Measurements from ENCODE around the gene TOR4A.

The TOR4A gene

DNA sequence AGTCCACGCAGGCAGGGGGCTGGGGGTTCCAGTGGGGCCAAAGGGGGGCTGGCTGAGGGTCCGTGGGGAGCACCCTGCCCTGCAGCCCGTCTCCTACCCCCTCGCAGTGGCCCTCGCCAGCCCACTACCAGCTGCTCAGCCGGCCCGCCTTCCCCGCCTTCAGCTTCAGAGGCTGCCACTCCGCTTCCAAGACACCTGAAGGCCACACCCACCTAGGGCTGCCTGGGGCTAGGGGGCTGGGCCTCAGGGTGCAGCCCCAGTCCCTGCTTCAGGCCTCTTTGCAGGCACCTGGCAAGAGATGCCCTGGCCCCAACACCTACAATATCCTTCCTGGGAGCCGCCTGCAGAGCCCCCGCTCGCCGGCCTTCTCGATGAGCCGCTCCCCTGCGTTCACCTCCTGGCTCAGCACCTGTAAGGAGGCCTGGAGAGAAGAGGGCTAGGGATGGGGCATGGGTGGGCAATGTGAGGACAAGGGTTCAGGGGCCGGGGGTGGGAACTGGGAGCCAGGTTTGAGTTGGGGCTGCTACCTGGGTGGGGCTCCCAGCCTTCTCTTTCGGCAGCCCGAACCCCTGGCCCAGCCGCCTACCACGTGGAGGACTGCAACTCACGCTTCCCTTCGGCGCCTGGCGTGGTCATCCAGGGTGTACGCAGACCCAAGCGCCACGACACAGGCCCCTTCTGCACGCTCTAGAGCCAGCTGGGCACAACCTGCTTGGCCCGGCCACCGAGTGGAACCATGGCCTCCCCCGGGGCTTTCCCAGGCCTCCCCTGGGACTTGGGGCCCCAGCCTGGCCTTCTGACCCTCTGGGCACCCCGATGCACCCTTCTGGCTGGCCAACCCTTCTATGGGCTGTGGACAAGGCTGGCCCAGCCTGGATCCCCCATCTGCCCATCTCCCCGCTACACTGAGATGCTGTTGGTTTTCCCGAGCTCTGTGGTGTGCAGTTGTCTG, 24.7 kb upstream of the TOR4A start:
- peak; percentile 55 for DNase-seq
- Histone ChIP-seq H3K36me3 (peaks cover 3% of the 10 kb centered on the region; the same call in 1 of the 2 replicates), H3K4me3 (ENCODE audit: low read depth, low read length) (no peak overlapping the region), H3K27me3 (ENCODE audit: insufficient read depth, low read depth, severe bottlenecking) (no peaks in the 10 kb centered on the region), H3K9me3 (ENCODE audit: severe bottlenecking) (no peaks in the 10 kb centered on the region), H3K27ac (no peak overlapping the region)
- TF ChIP-seq, protein P1, sequence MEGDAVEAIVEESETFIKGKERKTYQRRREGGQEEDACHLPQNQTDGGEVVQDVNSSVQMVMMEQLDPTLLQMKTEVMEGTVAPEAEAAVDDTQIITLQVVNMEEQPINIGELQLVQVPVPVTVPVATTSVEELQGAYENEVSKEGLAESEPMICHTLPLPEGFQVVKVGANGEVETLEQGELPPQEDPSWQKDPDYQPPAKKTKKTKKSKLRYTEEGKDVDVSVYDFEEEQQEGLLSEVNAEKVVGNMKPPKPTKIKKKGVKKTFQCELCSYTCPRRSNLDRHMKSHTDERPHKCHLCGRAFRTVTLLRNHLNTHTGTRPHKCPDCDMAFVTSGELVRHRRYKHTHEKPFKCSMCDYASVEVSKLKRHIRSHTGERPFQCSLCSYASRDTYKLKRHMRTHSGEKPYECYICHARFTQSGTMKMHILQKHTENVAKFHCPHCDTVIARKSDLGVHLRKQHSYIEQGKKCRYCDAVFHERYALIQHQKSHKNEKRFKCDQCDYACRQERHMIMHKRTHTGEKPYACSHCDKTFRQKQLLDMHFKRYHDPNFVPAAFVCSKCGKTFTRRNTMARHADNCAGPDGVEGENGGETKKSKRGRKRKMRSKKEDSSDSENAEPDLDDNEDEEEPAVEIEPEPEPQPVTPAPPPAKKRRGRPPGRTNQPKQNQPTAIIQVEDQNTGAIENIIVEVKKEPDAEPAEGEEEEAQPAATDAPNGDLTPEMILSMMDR (IDR thresholded peaks at IDR 0.05; ENCODE audit: low read depth, low read length): no peak

DNA sequence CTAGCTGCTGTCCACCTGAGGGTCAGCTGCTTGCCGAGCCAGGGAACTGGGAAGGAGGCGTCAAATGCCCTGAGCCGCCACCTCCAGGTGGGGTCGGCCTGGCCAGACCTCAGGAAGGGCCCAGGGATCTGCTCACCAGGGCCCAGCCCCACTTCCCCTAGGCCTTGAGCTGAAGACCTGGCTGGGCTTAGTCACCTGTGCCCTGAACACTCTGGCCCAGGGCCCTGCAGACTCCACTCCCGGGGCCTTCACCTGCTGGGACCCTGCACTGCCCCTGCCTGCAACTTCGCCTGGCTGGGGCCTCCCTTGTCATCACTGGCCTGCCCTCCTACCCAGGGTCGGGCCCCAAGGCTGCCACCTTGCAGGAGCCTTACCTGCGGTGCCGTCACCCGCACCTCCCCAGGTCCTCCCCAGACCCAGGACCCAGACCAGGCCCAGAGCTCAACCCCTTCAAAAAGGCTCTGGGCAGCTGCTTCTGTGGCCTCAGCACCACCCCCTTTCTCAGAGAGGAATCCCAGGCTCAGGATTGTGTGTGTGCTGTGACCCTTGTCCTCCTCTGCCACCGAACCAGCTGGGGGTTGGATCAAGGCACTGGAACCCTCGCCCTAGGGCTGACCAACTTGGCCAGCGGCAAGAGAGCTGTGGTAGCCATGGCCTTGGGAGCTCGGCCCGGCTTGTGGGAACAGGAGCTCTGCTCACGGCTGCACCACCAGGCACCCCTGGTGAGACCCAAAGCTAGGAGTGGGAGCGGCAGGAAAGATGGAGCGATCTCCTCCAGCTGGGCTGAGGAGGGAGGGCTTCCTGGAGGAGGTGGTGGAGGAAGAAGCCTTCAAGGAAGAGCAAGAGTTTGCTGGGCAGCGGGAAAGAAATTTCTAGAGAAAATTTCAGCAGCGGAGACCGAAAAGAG, 23.6 kb upstream of the TOR4A start:
- H3K27ac ChIP-seq: peak overlapping the region; percentile 88
- H3K4me3 ChIP-seq (ENCODE audit: low read depth, low read length): peak overlapping the region; percentile 65
- TF ChIP-seq, protein P1 (IDR thresholded peaks at IDR 0.05; ENCODE audit: low read depth, low read length): no peak
- no peak for DNase-seq
- H3K27me3 ChIP-seq (ENCODE audit: insufficient read depth, low read depth, severe bottlenecking): no peaks in the 10 kb centered on the region
- no peaks in the 10 kb centered on the region for H3K9me3 ChIP-seq (ENCODE audit: severe bottlenecking)
- peaks cover 3% of the 10 kb centered on the region; the same call in 1 of the 2 replicates for H3K36me3 ChIP-seq

DNA sequence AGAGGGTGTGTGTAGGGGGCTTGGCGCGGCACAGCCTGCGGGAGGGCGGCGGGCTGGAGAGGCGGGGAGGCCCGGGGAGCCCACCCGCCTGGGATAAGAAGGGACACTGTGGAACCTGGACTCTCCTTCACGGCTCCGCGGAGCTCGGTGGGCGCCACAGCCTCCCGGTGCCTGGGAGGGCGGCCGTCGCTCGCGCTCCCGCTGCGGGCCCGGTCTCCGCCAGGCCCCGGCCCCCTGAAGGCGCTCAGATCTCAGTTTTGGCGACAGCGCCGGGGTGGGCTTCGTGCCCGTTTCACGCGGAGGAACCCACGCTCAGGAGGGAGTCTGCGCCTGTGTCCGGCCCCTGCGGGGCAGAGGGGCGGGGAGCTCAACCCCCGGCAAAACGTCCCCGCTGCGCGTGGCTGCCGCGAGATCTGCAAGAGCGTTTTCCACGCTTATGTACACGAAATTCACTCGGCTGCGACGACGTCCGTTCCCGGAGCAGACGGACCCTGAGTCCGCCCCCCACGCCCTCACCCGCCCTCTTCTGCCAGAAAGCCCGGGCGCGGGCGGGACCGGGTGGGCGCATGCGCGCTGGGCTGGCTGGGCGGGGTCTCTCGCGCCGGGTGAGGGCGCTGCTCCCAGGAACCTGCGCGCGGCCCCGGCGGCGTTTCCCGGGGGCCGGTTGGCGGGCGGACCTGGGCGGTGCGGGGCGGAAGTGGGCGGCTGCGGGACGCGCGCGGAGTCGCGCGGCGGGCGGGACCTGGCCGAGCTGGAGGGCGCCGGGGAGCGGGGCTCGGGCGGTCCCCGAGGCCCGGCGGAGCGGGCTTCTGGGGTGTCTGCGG, 22.7 kb upstream of the TOR4A start, which contains the start of gene NELFB:
NELFB (plus strand) TSS at position 704 of the 824 bp plus-strand sequence.
- no peaks in the 10 kb centered on the region for H3K27me3 ChIP-seq (ENCODE audit: insufficient read depth, low read depth, severe bottlenecking)
- peak within 1 kb of the TSS; percentile 76 for H3K4me3 ChIP-seq (ENCODE audit: low read depth, low read length)
- TF ChIP-seq, protein P1 (IDR thresholded peaks at IDR 0.05; ENCODE audit: low read depth, low read length): no peak
- peak within 1 kb of the TSS; percentile 88 for H3K27ac ChIP-seq
- peak; percentile 84 for DNase-seq
- H3K9me3 ChIP-seq (ENCODE audit: severe bottlenecking): no peaks in the 10 kb centered on the region
- peaks cover 3% of the 10 kb centered on the region; the same call in 1 of the 2 replicates for H3K36me3 ChIP-seq

DNA sequence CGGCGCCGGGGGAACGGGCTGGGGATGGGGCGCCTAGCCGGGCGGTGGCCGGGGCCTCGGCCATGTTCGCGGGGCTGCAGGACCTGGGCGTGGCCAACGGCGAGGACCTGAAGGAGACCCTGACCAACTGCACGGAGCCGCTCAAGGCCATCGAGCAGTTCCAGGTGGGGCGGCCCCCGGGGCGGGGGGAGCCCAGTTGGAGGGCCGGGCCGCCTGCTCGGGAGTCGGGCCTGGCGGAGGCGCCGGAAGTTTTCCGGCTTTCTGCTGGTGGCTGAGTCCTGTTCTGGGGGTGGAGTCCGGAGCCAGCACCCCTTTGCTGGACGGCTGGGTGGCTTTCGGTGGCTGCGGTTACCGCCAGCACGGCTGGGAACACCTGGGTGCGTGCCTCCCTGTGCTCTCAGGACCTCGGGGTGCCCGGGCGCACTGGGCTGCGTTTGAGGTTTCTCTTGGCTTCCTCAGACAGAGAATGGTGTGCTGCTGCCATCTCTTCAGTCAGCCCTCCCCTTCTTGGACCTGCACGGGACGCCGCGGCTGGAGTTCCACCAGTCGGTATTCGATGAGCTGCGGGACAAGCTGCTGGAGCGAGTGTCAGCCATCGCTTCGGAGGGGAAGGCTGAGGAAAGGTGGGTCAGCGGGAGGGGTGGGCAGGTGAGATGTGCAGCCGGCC, 21.9 kb upstream of the TOR4A start:
- Histone ChIP-seq H3K9me3 (ENCODE audit: severe bottlenecking) (no peaks in the 10 kb centered on the region), H3K27ac (peak overlapping the region; percentile 75), H3K36me3 (peaks cover 3% of the 10 kb centered on the region; the same call in 1 of the 2 replicates), H3K27me3 (ENCODE audit: insufficient read depth, low read depth, severe bottlenecking) (no peaks in the 10 kb centered on the region), H3K4me3 (ENCODE audit: low read depth, low read length) (peak overlapping the region; percentile 76)
- TF ChIP-seq, protein P1 (IDR thresholded peaks at IDR 0.05; ENCODE audit: low read depth, low read length): no peak
- peak; percentile 43 for DNase-seq

Data from WERI-Rb-1 (cell line).